Measurements from ENCODE around the gene OR2T11. TPM values are rescaled to one million over a fixed set of nuclear protein-coding genes. Genes with fewer than 3 reads are reported as not detected.

Gene OR2T11
- polyA plus RNA-seq, 4 donors: not detected

GRCh38 chr1:248625971-248626370 lies 8.9 kb downstream of the OR2T11 start:
- Histone ChIP-seq H3K4me1 (ENCODE audit: control insufficient read depth in 3 of 3, insufficient read depth in 2 of 3, low read depth in 1 of 3, low read length in 2 of 3) (no peaks in the 10 kb centered on the region), H3K27ac (ENCODE audit: low read depth in 1 of 3, low read length in 2 of 3) (no peak overlapping the region), H3K4me3 (ENCODE audit: low read depth in 1 of 3, low read length in 3 of 3) (no peak overlapping the region), H3K27me3 (ENCODE audit: control insufficient read depth in 3 of 3, insufficient read depth in 3 of 3, low read length in 3 of 3) (no peaks in the 10 kb centered on the region), H3K9me3 (ENCODE audit: control insufficient read depth in 2 of 2, insufficient read depth in 1 of 2, low read depth in 1 of 2, low read length in 1 of 2) (no peaks in the 10 kb centered on the region), H3K36me3 (ENCODE audit: control insufficient read depth in 3 of 3, insufficient read depth in 2 of 3, low read depth in 1 of 3, low read length in 3 of 3) (no peaks in the 10 kb centered on the region)
- DNase-seq: no peak
- WGBS, 3 donors: 77 to 79% (median 78%) methylated on average over 5 of the region's 5 CpGs
- FAIRE-seq: no peak

- DNase-seq (no peak), FAIRE-seq (no peak)
- Histone ChIP-seq H3K27me3 (ENCODE audit: control insufficient read depth in 3 of 3, insufficient read depth in 3 of 3, low read length in 3 of 3) (no peaks in the 10 kb centered on the region), H3K36me3 (ENCODE audit: control insufficient read depth in 3 of 3, insufficient read depth in 2 of 3, low read depth in 1 of 3, low read length in 3 of 3) (no peaks in the 10 kb centered on the region), H3K4me3 (ENCODE audit: low read depth in 1 of 3, low read length in 3 of 3) (no peak overlapping the region), H3K27ac (ENCODE audit: low read depth in 1 of 3, low read length in 2 of 3) (no peak overlapping the region), H3K4me1 (ENCODE audit: control insufficient read depth in 3 of 3, insufficient read depth in 2 of 3, low read depth in 1 of 3, low read length in 2 of 3) (no peaks in the 10 kb centered on the region), H3K9me3 (ENCODE audit: control insufficient read depth in 2 of 2, insufficient read depth in 1 of 2, low read depth in 1 of 2, low read length in 1 of 2) (no peaks in the 10 kb centered on the region)
- WGBS, 3 donors: 61 to 70% (median 65%) methylated on average over 4 of the region's 4 CpGs
These were observed 9.7 kb downstream of the OR2T11 start for GRCh38 chr1:248625166-248625565.

DNA sequence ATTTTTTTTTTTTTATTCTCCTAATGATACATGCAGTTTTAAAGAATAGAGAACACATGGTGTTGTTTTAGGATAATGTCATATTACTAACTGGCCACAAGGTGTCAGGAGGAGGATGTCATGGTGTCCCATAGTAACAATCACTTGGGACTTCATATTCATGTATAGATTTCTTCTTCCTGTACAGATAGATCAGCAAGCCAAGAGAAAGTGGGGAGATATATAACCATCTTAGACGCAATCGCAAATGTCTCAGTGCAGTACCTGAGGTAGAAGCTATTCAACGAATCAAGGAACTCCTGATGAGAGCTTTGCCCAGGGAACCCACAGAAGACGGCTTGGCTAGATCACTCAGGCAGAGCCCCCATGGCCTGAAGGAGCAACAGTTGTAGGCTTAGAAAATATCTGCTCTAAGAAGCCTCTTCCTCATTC lies 12.3 kb downstream of the OR2T11 start:
- no peaks in the 10 kb centered on the region for H3K9me3 ChIP-seq (ENCODE audit: control insufficient read depth in 2 of 2, insufficient read depth in 1 of 2, low read depth in 1 of 2, low read length in 1 of 2)
- peak; percentile 81 for FAIRE-seq
- H3K36me3 ChIP-seq (ENCODE audit: control insufficient read depth in 3 of 3, insufficient read depth in 2 of 3, low read depth in 1 of 3, low read length in 3 of 3): no peaks in the 10 kb centered on the region
- no peaks in the 10 kb centered on the region for H3K4me1 ChIP-seq (ENCODE audit: control insufficient read depth in 3 of 3, insufficient read depth in 2 of 3, low read depth in 1 of 3, low read length in 2 of 3)
- H3K27ac ChIP-seq (ENCODE audit: low read depth in 1 of 3, low read length in 2 of 3): no peak overlapping the region
- DNase-seq: peak; percentile 53 to 60
- 43 to 56% (median 43%) methylated on average over 4 of the region's 4 CpGs for WGBS, 3 donors
- no peak overlapping the region for H3K4me3 ChIP-seq (ENCODE audit: low read depth in 1 of 3, low read length in 3 of 3)
- no peaks in the 10 kb centered on the region for H3K27me3 ChIP-seq (ENCODE audit: control insufficient read depth in 3 of 3, insufficient read depth in 3 of 3, low read length in 3 of 3)

GRCh38 chr1:248621770-248622169 lies 13.1 kb downstream of the OR2T11 start:
- no peaks in the 10 kb centered on the region for H3K9me3 ChIP-seq (ENCODE audit: control insufficient read depth in 2 of 2, insufficient read depth in 1 of 2, low read depth in 1 of 2, low read length in 1 of 2)
- H3K27ac ChIP-seq (ENCODE audit: low read depth in 1 of 3, low read length in 2 of 3): no peak overlapping the region
- no peak overlapping the region for H3K4me3 ChIP-seq (ENCODE audit: low read depth in 1 of 3, low read length in 3 of 3)
- no peaks in the 10 kb centered on the region for H3K27me3 ChIP-seq (ENCODE audit: control insufficient read depth in 3 of 3, insufficient read depth in 3 of 3, low read length in 3 of 3)
- H3K36me3 ChIP-seq (ENCODE audit: control insufficient read depth in 3 of 3, insufficient read depth in 2 of 3, low read depth in 1 of 3, low read length in 3 of 3): no peaks in the 10 kb centered on the region
- WGBS, 3 donors: 70 to 78% (median 74%) methylated on average over 7 of the region's 7 CpGs
- DNase-seq (no peak), FAIRE-seq (no peak)
- H3K4me1 ChIP-seq (ENCODE audit: control insufficient read depth in 3 of 3, insufficient read depth in 2 of 3, low read depth in 1 of 3, low read length in 2 of 3): no peaks in the 10 kb centered on the region

DNA sequence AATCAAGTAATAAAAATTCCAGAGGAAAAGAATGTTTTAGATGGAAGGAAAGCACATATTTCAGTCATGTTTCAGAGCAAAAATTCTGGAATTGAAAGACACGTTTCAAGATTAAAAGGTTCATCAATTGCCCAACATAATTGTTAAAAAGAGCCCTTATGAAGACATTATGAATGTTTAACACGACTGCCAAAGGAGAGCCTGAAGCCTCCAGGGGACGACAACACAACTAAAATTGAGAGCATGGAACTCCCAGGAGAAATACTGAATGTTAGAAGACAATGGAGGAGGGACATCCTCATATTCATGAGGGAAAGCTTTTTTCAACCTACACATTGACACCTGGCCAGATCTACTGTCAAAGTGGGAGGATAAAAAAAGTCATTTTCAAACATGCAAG lies 16.0 kb downstream of the OR2T11 start:
- DNase-seq (peak; percentile 64), FAIRE-seq (no peak)
- WGBS, 3 donors: 1 to 3% (median 3%) methylated on average over 3 of the region's 3 CpGs
- no peaks in the 10 kb centered on the region for H3K4me1 ChIP-seq (ENCODE audit: control insufficient read depth in 3 of 3, insufficient read depth in 2 of 3, low read depth in 1 of 3, low read length in 2 of 3)
- no peaks in the 10 kb centered on the region for H3K36me3 ChIP-seq (ENCODE audit: control insufficient read depth in 3 of 3, insufficient read depth in 2 of 3, low read depth in 1 of 3, low read length in 3 of 3)
- H3K27ac ChIP-seq (ENCODE audit: low read depth in 1 of 3, low read length in 2 of 3): no peak overlapping the region
- no peak overlapping the region for H3K4me3 ChIP-seq (ENCODE audit: low read depth in 1 of 3, low read length in 3 of 3)
- no peaks in the 10 kb centered on the region for H3K9me3 ChIP-seq (ENCODE audit: control insufficient read depth in 2 of 2, insufficient read depth in 1 of 2, low read depth in 1 of 2, low read length in 1 of 2)
- H3K27me3 ChIP-seq (ENCODE audit: control insufficient read depth in 3 of 3, insufficient read depth in 3 of 3, low read length in 3 of 3): no peaks in the 10 kb centered on the region

DNA sequence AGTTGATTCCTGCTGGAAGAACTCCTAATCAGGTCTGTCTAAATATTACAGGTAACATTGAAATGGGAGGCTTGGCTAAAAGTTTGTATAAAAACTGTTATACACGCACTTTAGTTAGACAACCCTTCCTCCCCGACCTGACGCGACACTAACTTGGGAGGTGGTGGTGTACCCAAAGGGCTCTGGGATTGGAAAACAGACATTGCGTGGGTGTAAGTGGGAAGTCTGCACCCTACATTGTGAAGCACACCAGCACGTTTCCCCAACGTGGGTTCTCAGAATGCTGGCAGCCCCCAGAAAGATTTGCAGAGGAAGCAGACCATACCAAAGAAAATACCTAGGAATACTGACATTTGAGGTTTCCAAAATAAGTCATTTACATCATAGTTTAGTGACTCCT lies 16.8 kb downstream of the OR2T11 start:
- WGBS, 3 donors: 71 to 77% (median 75%) methylated on average over 7 of the region's 7 CpGs
- Histone ChIP-seq H3K27ac (ENCODE audit: low read depth in 1 of 3, low read length in 2 of 3) (no peak overlapping the region), H3K4me1 (ENCODE audit: control insufficient read depth in 3 of 3, insufficient read depth in 2 of 3, low read depth in 1 of 3, low read length in 2 of 3) (no peaks in the 10 kb centered on the region), H3K27me3 (ENCODE audit: control insufficient read depth in 3 of 3, insufficient read depth in 3 of 3, low read length in 3 of 3) (no peaks in the 10 kb centered on the region), H3K36me3 (ENCODE audit: control insufficient read depth in 3 of 3, insufficient read depth in 2 of 3, low read depth in 1 of 3, low read length in 3 of 3) (no peaks in the 10 kb centered on the region), H3K4me3 (ENCODE audit: low read depth in 1 of 3, low read length in 3 of 3) (no peak overlapping the region), H3K9me3 (ENCODE audit: control insufficient read depth in 2 of 2, insufficient read depth in 1 of 2, low read depth in 1 of 2, low read length in 1 of 2) (no peaks in the 10 kb centered on the region)
- FAIRE-seq (no peak), DNase-seq (no peak)

- H3K4me3 ChIP-seq (ENCODE audit: low read depth in 1 of 3, low read length in 3 of 3): no peak overlapping the region
- no peak overlapping the region for H3K27ac ChIP-seq (ENCODE audit: low read depth in 1 of 3, low read length in 2 of 3)
- no peaks in the 10 kb centered on the region for H3K36me3 ChIP-seq (ENCODE audit: control insufficient read depth in 3 of 3, insufficient read depth in 2 of 3, low read depth in 1 of 3, low read length in 3 of 3)
- H3K4me1 ChIP-seq (ENCODE audit: control insufficient read depth in 3 of 3, insufficient read depth in 2 of 3, low read depth in 1 of 3, low read length in 2 of 3): no peaks in the 10 kb centered on the region
- 54 to 74% (median 71%) methylated on average over 1 of the region's 1 CpG for WGBS, 3 donors
- no peaks in the 10 kb centered on the region for H3K27me3 ChIP-seq (ENCODE audit: control insufficient read depth in 3 of 3, insufficient read depth in 3 of 3, low read length in 3 of 3)
- FAIRE-seq (no peak), DNase-seq (no peak)
- no peaks in the 10 kb centered on the region for H3K9me3 ChIP-seq (ENCODE audit: control insufficient read depth in 2 of 2, insufficient read depth in 1 of 2, low read depth in 1 of 2, low read length in 1 of 2)
These were observed 21.1 kb downstream of the OR2T11 start for GRCh38 chr1:248613742-248614141.

DNA sequence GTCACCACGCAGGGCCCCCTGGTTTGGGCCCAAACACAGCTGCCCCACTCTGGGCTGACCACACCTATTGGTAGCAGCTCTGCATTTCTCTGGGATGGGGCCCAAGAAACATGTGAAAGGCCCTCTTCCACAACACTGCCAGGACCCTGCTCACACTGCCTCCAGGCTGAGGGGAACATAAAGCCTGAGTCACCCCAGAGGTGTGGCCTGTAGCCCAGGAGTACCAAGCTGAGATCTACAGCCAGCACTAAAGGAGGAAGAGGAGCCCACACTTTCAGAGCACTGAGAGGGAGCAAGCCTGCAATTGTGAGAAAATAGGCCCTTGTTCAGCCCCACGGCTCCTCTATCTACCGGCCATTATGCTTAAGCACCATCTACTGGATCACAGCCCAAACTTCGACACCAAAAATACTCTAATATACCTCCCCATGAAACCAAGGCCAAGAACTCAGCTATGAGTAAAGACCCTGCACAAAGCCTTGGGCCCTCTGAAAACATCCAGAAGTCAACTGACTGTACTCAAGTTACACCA lies 22.9 kb downstream of the OR2T11 start:
- no peak overlapping the region for H3K27ac ChIP-seq (ENCODE audit: low read depth in 1 of 3, low read length in 2 of 3)
- no peaks in the 10 kb centered on the region for H3K9me3 ChIP-seq (ENCODE audit: control insufficient read depth in 2 of 2, insufficient read depth in 1 of 2, low read depth in 1 of 2, low read length in 1 of 2)
- H3K4me1 ChIP-seq (ENCODE audit: control insufficient read depth in 3 of 3, insufficient read depth in 2 of 3, low read depth in 1 of 3, low read length in 2 of 3): no peaks in the 10 kb centered on the region
- no peak overlapping the region for H3K4me3 ChIP-seq (ENCODE audit: low read depth in 1 of 3, low read length in 3 of 3)
- DNase-seq (no peak), FAIRE-seq (no peak)
- 80 to 89% (median 81%) methylated on average over 4 of the region's 4 CpGs for WGBS, 3 donors
- H3K36me3 ChIP-seq (ENCODE audit: control insufficient read depth in 3 of 3, insufficient read depth in 2 of 3, low read depth in 1 of 3, low read length in 3 of 3): no peaks in the 10 kb centered on the region
- no peaks in the 10 kb centered on the region for H3K27me3 ChIP-seq (ENCODE audit: control insufficient read depth in 3 of 3, insufficient read depth in 3 of 3, low read length in 3 of 3)

DNA sequence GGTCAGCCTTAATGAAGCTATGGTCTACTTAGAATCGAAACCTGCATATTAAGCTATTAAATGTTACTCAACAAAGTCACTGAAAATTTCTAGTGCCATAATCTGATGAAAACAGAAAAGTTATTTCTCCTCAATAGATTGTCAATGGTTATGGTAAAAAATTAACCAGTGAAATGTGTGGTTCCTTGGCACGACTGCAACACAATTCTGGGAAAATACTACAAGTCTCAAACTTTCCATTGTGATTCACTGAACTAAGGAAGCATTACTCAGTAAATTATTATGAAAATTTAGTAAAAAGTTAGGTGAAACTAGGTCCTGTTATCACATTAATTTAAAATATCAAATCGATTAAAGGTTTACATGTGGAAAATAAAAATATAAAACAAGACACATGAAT lies 24.6 kb downstream of the OR2T11 start:
- Histone ChIP-seq H3K4me3 (ENCODE audit: low read depth in 1 of 3, low read length in 3 of 3) (no peak overlapping the region), H3K36me3 (ENCODE audit: control insufficient read depth in 3 of 3, insufficient read depth in 2 of 3, low read depth in 1 of 3, low read length in 3 of 3) (no peaks in the 10 kb centered on the region), H3K9me3 (ENCODE audit: control insufficient read depth in 2 of 2, insufficient read depth in 1 of 2, low read depth in 1 of 2, low read length in 1 of 2) (no peaks in the 10 kb centered on the region), H3K27ac (ENCODE audit: low read depth in 1 of 3, low read length in 2 of 3) (no peak overlapping the region), H3K27me3 (ENCODE audit: control insufficient read depth in 3 of 3, insufficient read depth in 3 of 3, low read length in 3 of 3) (no peaks in the 10 kb centered on the region), H3K4me1 (ENCODE audit: control insufficient read depth in 3 of 3, insufficient read depth in 2 of 3, low read depth in 1 of 3, low read length in 2 of 3) (no peaks in the 10 kb centered on the region)
- FAIRE-seq: no peak
- DNase-seq: no peak
- 32 to 42% (median 40%) methylated on average over 3 of the region's 3 CpGs for WGBS, 3 donors

Data from small intestine (tissue), 7 donors.